HepG2 (cell line): Measurements from ENCODE around the gene RAE1. TPM values are rescaled to one million over a fixed set of nuclear protein-coding genes. Genes with fewer than 3 reads are reported as not detected.

ENCODE experiments used
- ARNT2 ChIP-seq: sonication (generic); formaldehyde crosslinking; IDR thresholded peaks from 2 replicates; pipeline ENCODE4 v1.8.0; 2022; ENCODE audit warnings: mild to moderate bottlenecking, low read depth, missing genetic modification reagents, moderate library complexity
- ATF3 ChIP-seq: sonication (generic); formaldehyde crosslinking; IDR thresholded peaks from 2 replicates; pipeline ENCODE4 v1.4.0; 2020; ENCODE audit warnings: missing genetic modification reagents
- ATRX ChIP-seq: sonication (generic); formaldehyde crosslinking; IDR thresholded peaks from 2 replicates; pipeline ENCODE4 v1.4.0; 2020; ENCODE audit warnings: missing genetic modification reagents, borderline replicate concordance
- MEIS2 ChIP-seq: sonication (generic); formaldehyde crosslinking; IDR thresholded peaks from 2 replicates; pipeline ENCODE4 v1.9.0; 2021; ENCODE audit warnings: mild to moderate bottlenecking, missing genetic modification reagents
- NCOR1 ChIP-seq: fragments of 200-600 bp; sonication (generic); IDR thresholded peaks from 2 replicates; pipeline ENCODE4 v1.7.0; 2017; ENCODE audit warnings: antibody characterized with exemption, low read length, borderline replicate concordance
- RAD51 ChIP-seq: fragments of 450-650 bp; IDR thresholded peaks from 2 replicates; pipeline ENCODE4 v1.6.1; 2016; ENCODE audit warnings: borderline replicate concordance
- RARA ChIP-seq: IDR thresholded peaks from 2 replicates; pipeline ENCODE4 v1.6.1; 2016; ENCODE audit warnings: missing genetic modification reagents, missing compliant biosample characterization
- SOX6 ChIP-seq, 2 experiments: fragments of 450-650 bp in 1 of 2; sonication (generic) in 1 of 2; formaldehyde crosslinking in 1 of 2; IDR thresholded peaks; 2 replicates each; pipeline versions ENCODE4 v1.4.0 to v1.6.1; 2017 to 2020; ENCODE audit warnings: antibody characterized with exemption in 1 of 2, mild to moderate bottlenecking in 1 of 2, missing genetic modification reagents in 1 of 2
- TAF1 ChIP-seq: sonication (generic); formaldehyde crosslinking; IDR thresholded peaks from 2 replicates; pipeline ENCODE4 v1.4.0; 2020; ENCODE audit warnings: missing genetic modification reagents
- USF2 ChIP-seq, 2 experiments: sonication (generic) in 1 of 2; formaldehyde crosslinking in 1 of 2; IDR thresholded peaks; 2 replicates each; pipeline versions ENCODE4 v1.5.1 to v1.6.1; 2011 to 2020; ENCODE audit warnings: borderline replicate concordance in 1 of 2, low read depth in 1 of 2, low read length in 1 of 2, mild to moderate bottlenecking in 1 of 2, missing genetic modification reagents in 1 of 2, moderate library complexity in 1 of 2
- ZBTB34 ChIP-seq: sonication (generic); formaldehyde crosslinking; IDR thresholded peaks from 2 replicates; pipeline ENCODE4 v1.8.0; 2022; ENCODE audit warnings: mild to moderate bottlenecking, missing genetic modification reagents
- ZBTB37 ChIP-seq: sonication (generic); formaldehyde crosslinking; IDR thresholded peaks from 2 replicates; pipeline ENCODE4 v1.4.0; 2020; ENCODE audit warnings: mild to moderate bottlenecking, missing genetic modification reagents
- ZNF101 ChIP-seq: sonication (generic); formaldehyde crosslinking; IDR thresholded peaks from 2 replicates; pipeline ENCODE4 v1.4.0; 2020; ENCODE audit warnings: mild to moderate bottlenecking, low read depth, missing genetic modification reagents, borderline replicate concordance
- ZNF225 ChIP-seq: sonication (generic); formaldehyde crosslinking; IDR thresholded peaks from 2 replicates; pipeline ENCODE4 v1.4.0; 2020; ENCODE audit warnings: mild to moderate bottlenecking, missing genetic modification reagents
- ZNF354B ChIP-seq: sonication (generic); formaldehyde crosslinking; IDR thresholded peaks from 2 replicates; pipeline ENCODE4 v1.8.0; 2022; ENCODE audit warnings: mild to moderate bottlenecking, missing genetic modification reagents
- ZNF362 ChIP-seq: sonication (generic); formaldehyde crosslinking; IDR thresholded peaks from 2 replicates; pipeline ENCODE4 v1.4.0; 2020; ENCODE audit warnings: missing genetic modification reagents, mild to moderate bottlenecking, borderline replicate concordance
- ZNF430 ChIP-seq: sonication (generic); formaldehyde crosslinking; IDR thresholded peaks from 2 replicates; pipeline ENCODE4 v1.9.0; 2021; ENCODE audit warnings: mild to moderate bottlenecking, missing genetic modification reagents
- ZNF484 ChIP-seq: sonication (generic); formaldehyde crosslinking; IDR thresholded peaks from 2 replicates; pipeline ENCODE4 v1.5.1; 2020; ENCODE audit warnings: mild to moderate bottlenecking, low read depth, missing genetic modification reagents, borderline replicate concordance
- ZNF770 ChIP-seq: sonication (generic); formaldehyde crosslinking; IDR thresholded peaks from 2 replicates; pipeline ENCODE4 v1.5.0; 2020; ENCODE audit warnings: mild to moderate bottlenecking, missing genetic modification reagents
- polyA plus RNA-seq, 8 experiments: library from polyadenylated mRNA; depleted of rRNA in 3 of 8; stranded (reverse) in 7 of 8; unstranded in 1 of 8; fragments of >200 nt; fragmentation: Illumina TruSeq in 4 of 8; extraction: Trizol in 4 of 8; gene quantifications; 2 replicates each; pipeline versions ENCODE4 v1.2.1 to v1.2.3, GENCODE V29; 2011 to 2016; ENCODE audit warnings: low read depth in 4 of 8, missing spikeins in 1 of 8, mixed read lengths in 1 of 8; ENCODE audit not compliant: insufficient read depth in 1 of 8
- total RNA-seq, 5 experiments: library from RNA; depleted of rRNA; stranded (reverse); fragments of >200 nt; fragmentation: Illumina TruSeq; extraction: Trizol; gene quantifications; 2 replicates each; pipeline ENCODE4 v1.2.3, GENCODE V29; 2016; ENCODE audit warnings: low read depth in 1 of 5

The RAE1 gene
- total and polyA plus RNA-seq, 2 of the 13 experiments (the other 11 are each of a cell fraction or from before 2014, with no cell fraction given) = 36.1 to 72.9 TPM

GRCh38 chr20:57351042-57351783 is at the start of gene RAE1 (continued):
- TF ChIP-seq ZNF362 (peak; percentile 41; the same call in 1 of the 2 replicates), ZNF354B (CRISPR knock-in tag) (peak; percentile 97), TAF1 (peak; percentile 91), ZNF225 (peak; percentile 90; the same call in 1 of the 2 replicates), ZNF484 (CRISPR knock-in tag) (no peak), USF2 (IDR thresholded peaks at IDR 0.05; ENCODE audit: low read depth, low read length) (no peak), USF2 (CRISPR knock-in tag; IDR thresholded peaks at IDR 0.05; ENCODE audit: borderline replicate concordance) (no peak; the same call in 1 of the 2 replicates), ZNF770 (CRISPR knock-in tag) (no peak), RARA (CRISPR knock-in tag) (peak; percentile 48; the same call in 1 of the 2 replicates), ATF3 (CRISPR knock-in tag) (peak; percentile 37), NCOR1 (peak; percentile 29; the same call in 1 of the 2 replicates), ZNF101 (CRISPR knock-in tag) (peak; percentile 88; the same call in 1 of the 2 replicates), ARNT2 (CRISPR knock-in tag) (peak; percentile 80), SOX6 (IDR thresholded peaks at IDR 0.05) (no peak), SOX6 (CRISPR knock-in tag; IDR thresholded peaks at IDR 0.05) (peak; percentile 54), ZNF430 (CRISPR knock-in tag) (peak; percentile 93; the same call in 1 of the 2 replicates), ZBTB34 (CRISPR knock-in tag) (peak; percentile 70), ZBTB37 (no peak), MEIS2 (CRISPR knock-in tag) (peak; percentile 47; the same call in 1 of the 2 replicates), ATRX (no peak), RAD51 (no peak)
